Measurements from ENCODE around the gene CACUL1.
"Not testable (repeated sequence)": the region's sequence is repeated elsewhere in the genome, so short reads cannot be mapped to it uniquely, and the experiment has no call there.

CACUL1 gene

GRCh38 chr10:118754556-118755423 is at the start of gene CACUL1:
CACUL1 (minus strand) TSS chr10:118754970; CDS start chr10:118754762, 208 bp downstream.
- peak; percentile 99 for DNase-seq (ENCODE audit: low spot score)

GRCh38 chr10:118804262-118804773 is 49.5 kb upstream of the CACUL1 start:
- DNase-seq (ENCODE audit: low spot score): no peak

GRCh38 chr10:118802126-118802793 is 47.5 kb upstream of the CACUL1 start:
- no peak for DNase-seq (ENCODE audit: low spot score)

DNA sequence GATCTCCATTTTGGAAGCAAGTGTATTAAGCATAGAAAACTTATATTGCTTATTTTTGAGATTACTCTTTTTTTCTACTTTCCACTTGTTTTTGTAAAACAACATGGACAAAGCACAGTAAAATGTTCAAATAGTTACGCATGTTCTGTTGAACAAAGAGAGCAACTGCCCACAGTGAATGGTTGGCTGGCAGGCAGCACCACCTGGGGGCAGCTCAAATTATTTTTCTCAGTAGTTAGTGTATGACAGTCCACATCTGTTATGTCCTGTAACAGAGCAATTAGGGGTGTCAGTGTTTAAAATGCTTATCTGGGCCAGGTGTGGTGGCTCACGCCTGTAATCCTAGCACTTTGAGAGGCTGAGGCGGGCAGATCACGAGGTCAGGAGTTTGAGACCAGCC is 46.1 kb upstream of the CACUL1 start:
- no peak for DNase-seq (ENCODE audit: low spot score)

DNA sequence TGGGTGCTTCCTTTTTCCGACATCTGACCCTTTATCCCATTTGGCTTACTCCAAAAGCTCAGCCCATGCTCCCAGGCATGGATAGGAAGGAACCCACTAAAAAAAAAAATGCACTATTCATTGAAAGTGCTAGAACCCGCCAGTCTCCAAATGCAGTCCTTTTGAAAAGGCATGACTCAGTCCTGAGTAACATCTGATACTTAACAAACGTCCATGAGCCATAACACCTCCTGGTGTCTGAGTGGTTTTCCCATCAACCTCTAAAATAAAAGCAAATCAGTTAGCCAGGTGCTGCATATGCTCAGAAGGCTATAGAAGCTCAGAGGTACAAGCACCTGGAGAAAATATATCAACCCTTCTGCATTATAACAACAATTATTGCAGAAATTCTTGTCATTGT is 45.0 kb upstream of the CACUL1 start:
- DNase-seq (ENCODE audit: low spot score): no peak

- no peak for DNase-seq (ENCODE audit: low spot score)
These were observed 43.5 kb upstream of the CACUL1 start for GRCh38 chr10:118798231-118798662.

DNA sequence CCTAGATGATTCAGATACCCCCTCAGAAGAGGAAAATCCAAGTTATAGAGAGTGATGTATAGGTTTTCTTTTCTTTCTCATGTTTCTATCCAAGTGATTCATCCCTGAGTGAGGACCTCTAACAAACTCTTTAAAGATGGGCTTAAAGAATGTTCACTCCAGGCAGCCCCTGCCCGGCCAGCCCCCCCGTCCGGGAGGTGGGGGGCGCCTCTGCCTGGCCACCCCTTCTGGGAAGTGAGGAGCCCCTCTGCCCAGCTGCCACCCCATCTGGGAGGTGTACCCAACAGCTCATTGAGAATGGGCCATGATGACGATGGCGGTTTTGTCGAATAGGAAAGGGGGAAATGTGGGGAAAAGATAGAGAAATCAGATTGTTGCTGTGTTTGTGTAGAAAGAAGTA is 40.2 kb upstream of the CACUL1 start:
- DNase-seq (ENCODE audit: low spot score): not testable (repeated sequence)

DNA sequence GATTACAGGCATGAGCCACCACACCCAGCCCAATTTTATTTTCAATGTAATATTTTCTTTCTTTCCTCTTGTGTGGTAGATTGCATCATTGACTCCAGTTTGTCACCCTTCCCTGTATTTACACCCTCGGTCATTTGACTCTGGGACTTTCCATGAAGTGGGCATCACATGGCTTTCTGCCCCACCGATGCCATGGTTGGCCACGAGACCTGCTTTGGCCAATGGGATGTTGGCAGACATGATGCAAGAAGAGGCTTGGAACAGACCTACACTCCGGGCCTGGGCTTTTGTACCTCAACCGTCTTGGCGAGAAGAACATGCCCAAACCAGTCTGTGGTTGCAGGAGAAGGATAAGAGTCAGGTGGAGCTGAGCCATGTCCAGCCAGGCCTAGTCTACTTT is 38.8 kb upstream of the CACUL1 start:
- DNase-seq (ENCODE audit: low spot score): no peak

DNA sequence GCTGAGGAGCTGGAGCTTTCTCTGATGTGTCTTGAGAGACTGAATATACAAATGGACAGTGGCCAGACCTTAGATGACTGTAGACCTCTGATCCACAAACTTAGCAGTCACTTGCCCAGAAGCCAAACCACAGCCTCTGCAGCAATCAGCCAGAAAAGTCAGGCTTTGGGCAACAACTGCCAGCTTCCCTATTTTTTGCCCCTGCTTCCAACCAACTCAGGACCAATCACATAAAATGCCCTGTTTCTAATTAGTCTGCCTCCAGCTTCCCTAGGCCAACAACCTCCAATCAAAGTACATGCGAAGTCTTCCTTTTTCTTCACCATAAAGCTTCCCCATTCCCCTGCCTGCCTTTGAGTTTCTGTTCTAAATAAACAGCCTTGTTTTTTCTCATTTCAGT is 37.8 kb upstream of the CACUL1 start:
- DNase-seq (ENCODE audit: low spot score): no peak

DNA sequence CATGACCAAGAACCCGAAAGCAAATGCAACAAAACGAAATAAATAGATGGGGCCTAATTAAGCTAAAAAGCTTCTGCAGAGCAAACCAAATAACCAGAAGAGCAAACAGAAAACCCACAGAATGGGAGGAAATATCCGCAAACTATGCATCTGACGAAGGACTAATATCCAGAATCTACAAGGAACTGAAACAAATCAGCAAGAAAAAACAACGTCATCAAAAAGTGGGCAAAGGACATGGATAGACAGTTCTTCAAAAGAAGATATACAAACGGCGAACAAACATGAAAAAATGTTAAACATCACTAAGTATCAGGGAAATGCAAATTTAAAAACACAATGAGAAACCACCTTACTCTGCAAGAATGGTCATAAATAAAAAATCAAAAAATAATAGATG is 35.3 kb upstream of the CACUL1 start:
- DNase-seq (ENCODE audit: low spot score): no peak

- DNase-seq (ENCODE audit: low spot score): no peak
These were observed 30.8 kb upstream of the CACUL1 start for GRCh38 chr10:118785551-118785950.

GRCh38 chr10:118783776-118784545 is 29.2 kb upstream of the CACUL1 start:
- DNase-seq (ENCODE audit: low spot score): no peak

DNA sequence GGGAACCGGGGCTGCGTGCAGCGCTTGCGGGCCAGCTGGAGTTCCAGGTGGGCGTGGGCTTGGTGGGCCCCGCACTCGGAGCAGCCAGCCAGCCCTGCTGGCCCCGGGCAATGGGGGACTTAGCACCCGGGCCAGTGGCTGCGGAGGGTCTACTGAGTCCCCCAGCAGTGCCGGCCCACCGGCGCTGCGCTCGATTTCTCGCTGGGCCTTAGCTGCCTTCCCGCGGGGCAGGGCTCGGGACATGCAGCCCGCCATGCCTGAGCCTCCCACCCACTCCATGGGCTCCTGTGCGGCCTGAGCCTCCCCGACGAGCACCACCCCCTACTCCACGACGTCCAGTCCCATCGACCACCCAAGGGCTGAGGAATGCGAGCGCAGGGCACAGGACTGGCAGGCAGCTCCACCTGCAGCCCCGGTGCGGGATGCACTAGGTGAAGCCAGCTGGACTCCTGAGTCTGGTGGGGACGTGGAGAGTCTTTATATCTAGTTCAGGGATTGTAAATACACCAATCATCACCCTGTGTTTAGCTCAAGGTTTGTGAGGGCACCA is 28.2 kb upstream of the CACUL1 start:
- not testable (repeated sequence) for DNase-seq (ENCODE audit: low spot score)

- DNase-seq (ENCODE audit: low spot score): no peak
These were observed 26.8 kb upstream of the CACUL1 start for GRCh38 chr10:118781541-118781940.

DNA sequence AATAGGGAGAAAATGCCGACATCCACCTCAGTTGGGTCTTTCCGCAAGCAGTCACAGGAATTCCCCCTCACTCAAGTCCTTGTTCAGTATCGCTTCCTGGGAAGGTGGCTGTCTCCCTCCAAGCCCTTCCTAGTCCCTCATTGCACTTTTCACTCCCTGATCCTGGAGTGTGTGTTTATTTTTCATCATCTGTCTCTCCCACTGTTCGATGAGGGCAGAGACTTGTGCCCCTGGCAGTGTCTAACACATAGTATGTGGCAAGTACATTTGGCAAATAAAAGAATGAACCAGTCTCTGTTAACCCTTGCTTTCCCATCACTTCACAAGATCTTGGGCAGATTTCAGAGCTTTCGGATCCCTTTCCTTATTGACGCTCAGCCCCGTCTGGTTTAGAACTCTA is 24.0 kb upstream of the CACUL1 start:
- DNase-seq (ENCODE audit: low spot score): no peak

GRCh38 chr10:118776960-118777359 is 22.2 kb upstream of the CACUL1 start:
- no peak for DNase-seq (ENCODE audit: low spot score)

- DNase-seq (ENCODE audit: low spot score): no peak
These were observed 21.3 kb upstream of the CACUL1 start for GRCh38 chr10:118776033-118776432.

DNA sequence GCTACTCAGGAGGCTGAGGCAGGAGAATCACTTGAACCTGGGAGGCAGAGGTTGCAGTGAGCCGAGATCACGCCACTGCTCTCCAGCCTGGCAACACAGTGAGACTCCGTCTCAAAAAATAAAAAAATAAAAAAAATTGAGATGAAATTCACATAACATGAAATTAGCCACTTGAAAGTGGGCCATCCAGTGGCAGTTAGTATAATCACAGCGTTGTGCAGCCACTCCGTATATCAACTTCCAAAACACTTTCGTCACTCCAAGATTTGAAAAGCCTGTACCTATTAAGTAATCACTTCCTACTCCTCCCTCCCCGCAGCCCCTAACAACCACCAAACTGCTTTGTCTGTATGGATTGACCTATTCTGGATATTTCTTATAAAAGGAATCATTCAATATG is 20.7 kb upstream of the CACUL1 start:
- DNase-seq (ENCODE audit: low spot score): no peak

DNA sequence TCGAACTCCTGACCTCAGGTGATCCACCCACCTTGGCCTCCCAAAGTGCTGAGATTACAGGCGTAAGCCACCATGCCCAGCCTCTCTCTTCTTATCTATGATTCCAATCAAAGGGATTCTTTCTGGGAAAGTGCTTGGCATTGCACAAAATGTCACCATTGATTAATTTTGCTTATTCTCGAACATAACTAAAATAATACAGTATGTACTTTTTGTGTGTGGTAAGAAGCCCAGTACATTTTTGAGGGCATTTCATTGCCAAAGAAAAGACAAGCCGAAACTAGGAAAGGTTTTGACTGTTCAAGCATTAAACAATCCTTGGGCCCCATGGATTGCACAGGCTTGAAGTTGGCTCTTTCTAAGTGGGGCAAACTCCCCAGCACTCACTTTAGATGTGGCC is 18.3 kb upstream of the CACUL1 start:
- no peak for DNase-seq (ENCODE audit: low spot score)

DNA sequence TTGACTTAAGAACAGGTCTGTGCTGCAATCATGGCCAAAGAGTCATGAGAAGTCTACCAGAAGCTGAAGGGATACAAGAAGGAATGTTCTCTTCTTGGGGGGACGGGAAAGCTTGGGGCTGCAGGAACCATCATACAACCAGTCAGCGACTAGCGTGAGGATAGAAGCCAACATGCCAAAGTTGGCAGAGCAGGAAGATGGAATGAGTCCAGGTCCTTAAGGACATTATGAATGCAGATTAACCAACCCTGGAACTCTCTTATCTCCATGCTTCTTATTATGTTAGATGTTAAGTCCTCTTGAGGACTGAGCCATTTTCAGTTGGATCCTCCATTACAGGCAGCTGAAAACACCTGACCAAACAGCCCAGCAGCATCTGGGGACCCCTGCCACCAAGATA is 17.2 kb upstream of the CACUL1 start:
- no peak for DNase-seq (ENCODE audit: low spot score)

GRCh38 chr10:118769898-118770600 is 15.3 kb upstream of the CACUL1 start:
- DNase-seq (ENCODE audit: low spot score): no peak
